HepG2 (cell line): ENCODE measurements around the gene GUCY1A1. TPM values are rescaled to one million over a fixed set of nuclear protein-coding genes. Genes with fewer than 3 reads are reported as not detected.

Source experiments
- ATAC-seq: fragments of 200-7000 bp; cut with Tn5 transposase; 3 replicates; pipeline ENCODE4 v1.9.1; 2020; ENCODE audit warnings: mild to moderate bottlenecking, moderate library complexity
- BruUV-seq: library from RNA; stranded (reverse); fragments of 400-500 nt; replicated peaks from 2 replicates; lab custom pipeline; 2021; lab: Mats Ljungman, UMichigan
- CTCF ChIA-PET: fragments of 300-600 bp; formaldehyde crosslinking; extraction: SDS; loops from one replicate; lab custom pipeline; 2021; ENCODE audit warnings: low total read pairs, inconsistent platforms, low intra/inter-chr PET ratio; lab: Yijun Ruan, JAX
- POLR2A ChIA-PET: fragments of 350-600 bp; sonication (Branson Sonifier 250); formaldehyde crosslinking; loops from one replicate; lab custom pipeline; 2020; ENCODE audit warnings: antibody characterized with exemption, inconsistent platforms; lab: Yijun Ruan, JAX
- DNase-seq: peaks from one replicate; pipeline ENCODE4 v3.0.0-alpha.2; 2015; ENCODE audit warnings: low spot score
- FAIRE-seq: peaks from 3 replicates; lab custom pipeline; 2011; peaks lifted over from hg19 to GRCh38; lab: Jason Lieb, UNC
- H2AFZ ChIP-seq: one replicate; pipeline ENCODE4 v1.6.1; 2011; ENCODE audit warnings: low read length, inconsistent platforms
- H3K27ac ChIP-seq: fragments of 300-600 bp; 3 replicates; pipeline ENCODE4 v1.8.0; 2011; ENCODE audit warnings: mixed run types, mild to moderate bottlenecking, mixed read lengths, low read length, inconsistent platforms; ENCODE audit not compliant: insufficient read depth; ENCODE audit errors: extremely low read length
- H3K27me3 ChIP-seq, 2 experiments: fragments of 200-600 bp in 1 of 2; 2 replicates in 1 of 2; 3 replicates in 1 of 2; pipeline versions ENCODE4 v1.6.0 to v1.8.0; 2011; ENCODE audit warnings: low read length in 2 of 2, mild to moderate bottlenecking in 2 of 2, moderate library complexity in 2 of 2, inconsistent platforms in 1 of 2; ENCODE audit not compliant: insufficient read depth in 2 of 2, control insufficient read depth in 1 of 2
- H3K36me3 ChIP-seq, 2 experiments: fragments of 200-600 bp in 1 of 2; replicated peaks in 1 of 2; 2 replicates in 1 of 2; 3 replicates in 1 of 2; pipeline versions ENCODE4 v1.5.1 to v1.8.0; 2011; ENCODE audit warnings: low read length in 2 of 2, inconsistent platforms in 1 of 2; ENCODE audit not compliant: insufficient read depth in 2 of 2, control insufficient read depth in 1 of 2
- H3K4me1 ChIP-seq: 2 replicates; pipeline ENCODE4 v1.5.1; 2012; ENCODE audit warnings: low read length, inconsistent platforms; ENCODE audit not compliant: insufficient read depth
- H3K4me2 ChIP-seq: 2 replicates; pipeline ENCODE4 v1.6.0; 2011; ENCODE audit warnings: low read depth, low read length, inconsistent platforms
- H3K4me3 ChIP-seq, 3 experiments: fragments of 200-600 bp in 1 of 3; sonication (generic), shearing (Covaris generic) in 1 of 3; replicated peaks in 1 of 3; 2 replicates each; pipeline ENCODE4 v1.5.1; 2011 to 2016; ENCODE audit warnings: low read length in 3 of 3, inconsistent platforms in 2 of 3, low read depth in 2 of 3, mild to moderate bottlenecking in 2 of 3, control low read depth in 1 of 3, mixed read lengths in 1 of 3; ENCODE audit not compliant: insufficient read depth in 1 of 3
- H3K79me2 ChIP-seq: one replicate; pipeline ENCODE4 v1.6.1; 2011; ENCODE audit warnings: low read length, inconsistent platforms; ENCODE audit not compliant: insufficient read depth
- H3K9ac ChIP-seq: 2 replicates; pipeline ENCODE4 v1.6.0; 2011; ENCODE audit warnings: mild to moderate bottlenecking, low read depth, low read length, inconsistent platforms; ENCODE audit not compliant: insufficient read depth
- H3K9me3 ChIP-seq: 2 replicates; pipeline ENCODE4 v1.5.1; 2012; ENCODE audit warnings: mild to moderate bottlenecking, low read length
- H4K20me1 ChIP-seq: 2 replicates; pipeline ENCODE4 v1.6.0; 2011; ENCODE audit warnings: inconsistent platforms, mild to moderate bottlenecking, low read length, moderate library complexity; ENCODE audit not compliant: insufficient read depth
- DMAP1 ChIP-seq: IDR thresholded peaks from 2 replicates; pipeline ENCODE4 v1.6.1; 2016
- KAT7 ChIP-seq: IDR thresholded peaks from 2 replicates; pipeline ENCODE4 v1.6.1; 2018; ENCODE audit warnings: borderline replicate concordance, missing compliant biosample characterization
- RORA ChIP-seq: sonication (generic); formaldehyde crosslinking; IDR thresholded peaks from 2 replicates; pipeline ENCODE4 v1.5.0; 2020; ENCODE audit warnings: mild to moderate bottlenecking, missing genetic modification reagents, moderate library complexity
- SMARCE1 ChIP-seq: fragments of 450-650 bp; IDR thresholded peaks from 2 replicates; pipeline ENCODE4 v1.6.1; 2017; ENCODE audit warnings: borderline replicate concordance
- ZNF776 ChIP-seq: sonication (generic); formaldehyde crosslinking; IDR thresholded peaks from 2 replicates; pipeline ENCODE4 v1.4.0; 2020; ENCODE audit warnings: mild to moderate bottlenecking, missing genetic modification reagents
- WGBS: methylation state at CpG from one replicate; pipeline ENCODE4 v1.1.6; 2017; ENCODE audit warnings: low lambda C conversion rate; 5-methylcytosine and 5-hydroxymethylcytosine counted together
- in situ Hi-C: cut with HindIII; loops from 2 replicates; pipeline ENCODE4 v1.10.0; 2017; ENCODE audit warnings: low pct_unique_long_range_greater_than_20kb; ENCODE audit not compliant: extremely low pct_ligation_motif_present
- intact Hi-C: fragments of 100-400 bp; cut with micrococcal nuclease; formaldehyde crosslinking; loops from one replicate; pipeline ENCODE4 v1.10.0; 2022; ENCODE audit not compliant: unreplicated experiment
- polyA plus RNA-seq, 8 experiments: library from polyadenylated mRNA; depleted of rRNA in 3 of 8; stranded (reverse) in 7 of 8; unstranded in 1 of 8; fragments of >200 nt; fragmentation: Illumina TruSeq in 4 of 8; extraction: Trizol in 4 of 8; gene quantifications; 2 replicates each; pipeline versions ENCODE4 v1.2.1 to v1.2.3, GENCODE V29; 2011 to 2016; ENCODE audit warnings: low read depth in 4 of 8, missing spikeins in 1 of 8, mixed read lengths in 1 of 8; ENCODE audit not compliant: insufficient read depth in 1 of 8
- total RNA-seq, 5 experiments: library from RNA; depleted of rRNA; stranded (reverse); fragments of >200 nt; fragmentation: Illumina TruSeq; extraction: Trizol; gene quantifications; 2 replicates each; pipeline ENCODE4 v1.2.3, GENCODE V29; 2016; ENCODE audit warnings: low read depth in 1 of 5
- TF ChIP-seq, protein P1 (sequence below): sonication (generic); formaldehyde crosslinking; IDR thresholded peaks from 2 replicates; pipeline ENCODE4 v1.4.0; 2020; ENCODE audit warnings: missing genetic modification reagents

The GUCY1A1 gene
- total and polyA plus RNA-seq, 2 of the 13 experiments (the other 11 are each of a cell fraction or from before 2014, with no cell fraction given), result not detected

DNA sequence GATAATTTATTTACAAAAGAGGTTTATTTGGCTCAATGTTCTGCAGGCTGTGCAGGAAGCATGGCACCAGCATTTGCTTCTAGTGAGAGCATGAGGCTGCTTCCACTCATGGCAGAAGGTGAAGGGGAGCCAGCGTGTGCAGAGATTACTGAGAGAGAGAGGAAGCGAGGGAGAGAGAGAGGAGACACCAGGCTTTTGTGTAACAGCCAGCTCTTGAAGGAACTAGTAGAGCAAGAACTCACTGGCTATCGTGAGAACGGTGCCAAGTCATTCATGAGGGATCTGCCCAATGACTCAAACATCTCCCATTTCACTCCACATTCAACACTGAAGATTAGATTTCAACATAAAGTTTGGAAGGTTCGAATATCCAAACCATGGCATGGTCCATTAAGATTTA is 12.7 kb downstream of the GUCY1A1 start (continued):
- TF ChIP-seq SMARCE1, result no peak
- no peak for TF ChIP-seq ZNF776 (CRISPR knock-in tag)
- no peak for TF ChIP-seq KAT7 (CRISPR knock-in tag)
- TF ChIP-seq, all 625 proteins: peak for 0

DNA sequence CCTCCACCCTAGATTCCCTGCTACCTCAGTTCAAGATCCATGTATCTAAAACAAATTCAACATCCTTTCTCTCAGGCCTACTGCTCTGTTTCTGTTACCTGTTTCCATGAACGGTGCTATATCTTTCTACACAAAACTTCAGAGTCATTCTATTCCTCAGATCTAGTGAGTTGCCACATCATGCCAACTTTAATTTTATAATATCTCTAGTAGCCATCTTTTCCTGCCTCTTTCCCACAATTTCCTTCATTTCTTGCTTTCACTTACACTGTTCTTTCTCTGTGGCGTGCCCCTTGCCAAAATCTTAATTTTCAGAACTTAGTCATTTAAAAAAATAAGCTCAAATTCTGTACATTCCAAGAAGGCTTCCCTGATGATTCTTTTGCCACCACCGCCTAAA is 15.2 kb downstream of the GUCY1A1 start:
- FAIRE-seq, result no peak
- intact Hi-C loops (no loop called here), in situ Hi-C loops (no loop called here)
- H3K4me2 ChIP-seq, result no peak overlapping the region
- no peaks in the 10 kb centered on the region for H3K36me3 ChIP-seq
- no peak for DNase-seq
- H2AFZ ChIP-seq, result no peak overlapping the region
- H3K27me3 ChIP-seq, result no peaks in the 10 kb centered on the region
- H3K4me1 ChIP-seq, result no peaks in the 10 kb centered on the region
- no peaks in the 10 kb centered on the region for H3K79me2 ChIP-seq
- H3K9me3 ChIP-seq, result no peaks in the 10 kb centered on the region
- no peaks in the 10 kb centered on the region for H4K20me1 ChIP-seq
- no peak overlapping the region for H3K9ac ChIP-seq
- no TSS peak for BruUV-seq
- ATAC-seq, result no peak
- no peak overlapping the region for H3K27ac ChIP-seq
- 29% methylated on average over 3 of the region's 3 CpGs for WGBS
- no peak overlapping the region for H3K4me3 ChIP-seq
- ChIA-PET POLR2A (no interaction called here), CTCF (no interaction called here)
- TF ChIP-seq, protein P1, sequence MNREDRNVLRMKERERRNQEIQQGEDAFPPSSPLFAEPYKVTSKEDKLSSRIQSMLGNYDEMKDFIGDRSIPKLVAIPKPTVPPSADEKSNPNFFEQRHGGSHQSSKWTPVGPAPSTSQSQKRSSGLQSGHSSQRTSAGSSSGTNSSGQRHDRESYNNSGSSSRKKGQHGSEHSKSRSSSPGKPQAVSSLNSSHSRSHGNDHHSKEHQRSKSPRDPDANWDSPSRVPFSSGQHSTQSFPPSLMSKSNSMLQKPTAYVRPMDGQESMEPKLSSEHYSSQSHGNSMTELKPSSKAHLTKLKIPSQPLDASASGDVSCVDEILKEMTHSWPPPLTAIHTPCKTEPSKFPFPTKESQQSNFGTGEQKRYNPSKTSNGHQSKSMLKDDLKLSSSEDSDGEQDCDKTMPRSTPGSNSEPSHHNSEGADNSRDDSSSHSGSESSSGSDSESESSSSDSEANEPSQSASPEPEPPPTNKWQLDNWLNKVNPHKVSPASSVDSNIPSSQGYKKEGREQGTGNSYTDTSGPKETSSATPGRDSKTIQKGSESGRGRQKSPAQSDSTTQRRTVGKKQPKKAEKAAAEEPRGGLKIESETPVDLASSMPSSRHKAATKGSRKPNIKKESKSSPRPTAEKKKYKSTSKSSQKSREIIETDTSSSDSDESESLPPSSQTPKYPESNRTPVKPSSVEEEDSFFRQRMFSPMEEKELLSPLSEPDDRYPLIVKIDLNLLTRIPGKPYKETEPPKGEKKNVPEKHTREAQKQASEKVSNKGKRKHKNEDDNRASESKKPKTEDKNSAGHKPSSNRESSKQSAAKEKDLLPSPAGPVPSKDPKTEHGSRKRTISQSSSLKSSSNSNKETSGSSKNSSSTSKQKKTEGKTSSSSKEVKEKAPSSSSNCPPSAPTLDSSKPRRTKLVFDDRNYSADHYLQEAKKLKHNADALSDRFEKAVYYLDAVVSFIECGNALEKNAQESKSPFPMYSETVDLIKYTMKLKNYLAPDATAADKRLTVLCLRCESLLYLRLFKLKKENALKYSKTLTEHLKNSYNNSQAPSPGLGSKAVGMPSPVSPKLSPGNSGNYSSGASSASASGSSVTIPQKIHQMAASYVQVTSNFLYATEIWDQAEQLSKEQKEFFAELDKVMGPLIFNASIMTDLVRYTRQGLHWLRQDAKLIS (CRISPR knock-in tag), result no peak
- TF ChIP-seq DMAP1 (CRISPR knock-in tag) (no peak), RORA (CRISPR knock-in tag) (no peak)
